Body of pancreas (tissue), 4 donors: ENCODE data around the gene ADRM1.

Source experiments
- POLR2A ChIP-seq, 3 donors: fragments of 450-650 bp; IDR thresholded peaks; one replicate each; pipeline ENCODE4 v1.6.1; 2016; ENCODE audit warnings: antibody characterized with exemption in 3 of 3, mild to moderate bottlenecking in 2 of 3
- TF ChIP-seq, protein P1 (sequence below), 7 experiments: fragments of 450-650 bp in 4 of 7; fragments of 200-600 bp in 3 of 7; sonication (generic) in 3 of 7; IDR thresholded peaks; one replicate each; pipeline ENCODE4 v1.5.1; 2016 to 2019; ENCODE audit warnings: antibody characterized with exemption in 7 of 7

- TF ChIP-seq, protein P1, sequence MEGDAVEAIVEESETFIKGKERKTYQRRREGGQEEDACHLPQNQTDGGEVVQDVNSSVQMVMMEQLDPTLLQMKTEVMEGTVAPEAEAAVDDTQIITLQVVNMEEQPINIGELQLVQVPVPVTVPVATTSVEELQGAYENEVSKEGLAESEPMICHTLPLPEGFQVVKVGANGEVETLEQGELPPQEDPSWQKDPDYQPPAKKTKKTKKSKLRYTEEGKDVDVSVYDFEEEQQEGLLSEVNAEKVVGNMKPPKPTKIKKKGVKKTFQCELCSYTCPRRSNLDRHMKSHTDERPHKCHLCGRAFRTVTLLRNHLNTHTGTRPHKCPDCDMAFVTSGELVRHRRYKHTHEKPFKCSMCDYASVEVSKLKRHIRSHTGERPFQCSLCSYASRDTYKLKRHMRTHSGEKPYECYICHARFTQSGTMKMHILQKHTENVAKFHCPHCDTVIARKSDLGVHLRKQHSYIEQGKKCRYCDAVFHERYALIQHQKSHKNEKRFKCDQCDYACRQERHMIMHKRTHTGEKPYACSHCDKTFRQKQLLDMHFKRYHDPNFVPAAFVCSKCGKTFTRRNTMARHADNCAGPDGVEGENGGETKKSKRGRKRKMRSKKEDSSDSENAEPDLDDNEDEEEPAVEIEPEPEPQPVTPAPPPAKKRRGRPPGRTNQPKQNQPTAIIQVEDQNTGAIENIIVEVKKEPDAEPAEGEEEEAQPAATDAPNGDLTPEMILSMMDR (IDR thresholded peaks at IDR 0.05) = no peak
- TF ChIP-seq POLR2A (IDR thresholded peaks at IDR 0.05) = no peak
These were observed 52.1 kb downstream of the ADRM1 start for GRCh38 chr20:62354811-62355341.
